OCI-LY7 (cell line): ENCODE measurements around the gene GRID2. TPM values are rescaled to one million over a fixed set of nuclear protein-coding genes. Genes with fewer than 3 reads are reported as not detected.

Experiments
- BruUV-seq: library from RNA; stranded (reverse); fragments of 400-500 nt; replicated peaks from 2 replicates; lab custom pipeline; 2021; lab: Mats Ljungman, UMichigan
- CTCF ChIA-PET: fragments of 300-600 bp; sonication (Branson Sonifier 250); formaldehyde crosslinking; loops from one replicate; lab custom pipeline; 2022; ENCODE audit warnings: antibody characterized with exemption; ENCODE audit not compliant: unreplicated experiment; lab: Charles Lee
- POLR2A ChIA-PET: fragments of 300-600 bp; sonication (Branson Sonifier 250); formaldehyde crosslinking; loops from one replicate; lab custom pipeline; 2022; ENCODE audit warnings: antibody characterized with exemption; lab: Charles Lee
- DNase-seq: peaks from one replicate; pipeline ENCODE4 v3.0.0-alpha.2; 2015; ENCODE audit warnings: low spot score
- H2AFZ ChIP-seq: fragments of 200-600 bp; sonication (generic), shearing (Covaris generic); 2 replicates; pipeline ENCODE4 v1.6.1; 2014; ENCODE audit warnings: mild to moderate bottlenecking, antibody characterized with exemption, low read length, moderate library complexity
- H3K27ac ChIP-seq: fragments of 200-600 bp; sonication (generic); 2 replicates; pipeline ENCODE4 v1.5.1; 2014; ENCODE audit warnings: mixed run types, low read depth, mild to moderate bottlenecking, moderate library complexity, low read length, inconsistent platforms; ENCODE audit not compliant: poor library complexity, severe bottlenecking
- H3K36me3 ChIP-seq: fragments of 200-600 bp; sonication (generic); 2 replicates; pipeline ENCODE4 v1.6.1; 2014; ENCODE audit warnings: mild to moderate bottlenecking, antibody characterized with exemption, low read length, moderate library complexity, mixed read lengths; ENCODE audit not compliant: insufficient read depth
- H3K4me1 ChIP-seq: fragments of 200-600 bp; sonication (generic); 2 replicates; pipeline ENCODE4 v1.5.1; 2014; ENCODE audit warnings: mild to moderate bottlenecking, low read length; ENCODE audit not compliant: insufficient read depth, poor library complexity, severe bottlenecking
- H3K4me2 ChIP-seq: fragments of 200-600 bp; sonication (generic); 2 replicates; pipeline ENCODE4 v1.6.1; 2014; ENCODE audit warnings: mild to moderate bottlenecking, low read length
- H3K4me3 ChIP-seq: fragments of 200-600 bp; sonication (generic); 2 replicates; pipeline ENCODE4 v1.5.1; 2014; ENCODE audit warnings: mild to moderate bottlenecking, low read depth, low read length; ENCODE audit not compliant: poor library complexity, severe bottlenecking
- H3K79me2 ChIP-seq: fragments of 200-600 bp; sonication (generic); 2 replicates; pipeline ENCODE4 v1.6.1; 2016; ENCODE audit warnings: low read depth, mild to moderate bottlenecking, low read length, moderate library complexity, mixed read lengths; ENCODE audit not compliant: insufficient read depth
- H3K9me2 ChIP-seq: fragments of 200-600 bp; sonication (generic); 2 replicates; pipeline ENCODE4 v1.6.1; 2016; ENCODE audit warnings: mild to moderate bottlenecking, low read length, mixed read lengths; ENCODE audit not compliant: insufficient read depth
- H3K9me3 ChIP-seq: fragments of 200-600 bp; sonication (generic); 2 replicates; pipeline ENCODE4 v1.6.1; 2014; ENCODE audit warnings: mild to moderate bottlenecking, mixed run types, low read length, mixed read lengths
- H4K20me1 ChIP-seq: fragments of 200-600 bp; sonication (generic); 2 replicates; pipeline ENCODE4 v1.6.1; 2014; ENCODE audit warnings: mild to moderate bottlenecking, antibody characterized with exemption, low read length, moderate library complexity, mixed read lengths; ENCODE audit not compliant: insufficient read depth
- CTCF ChIP-seq: fragments of 200-600 bp; sonication (generic); conservative IDR thresholded peaks from 2 replicates; pipeline ENCODE4 v1.5.1; 2014; ENCODE audit warnings: mild to moderate bottlenecking, antibody characterized with exemption, low read length, moderate library complexity, mixed read lengths
- EZH2phosphoT487 ChIP-seq: fragments of 200-600 bp; sonication (generic); IDR thresholded peaks from 2 replicates; pipeline ENCODE4 v1.6.1; 2018; ENCODE audit warnings: low read depth, borderline replicate concordance, mild to moderate bottlenecking, mixed run types, antibody characterized with exemption, low read length, moderate library complexity, mixed read lengths
- intact Hi-C: fragments of 100-400 bp; cut with micrococcal nuclease; formaldehyde crosslinking; loops from one replicate; pipeline ENCODE4 v1.10.0; 2022; ENCODE audit not compliant: unreplicated experiment
- total RNA-seq, 2 experiments: library from RNA; depleted of rRNA in 1 of 2; stranded (reverse); fragments of >200 nt in 1 of 2; shearing (Covaris generic) in 1 of 2; gene quantifications; 2 replicates each; pipeline ENCODE4 v1.2.3, GENCODE V29; 2014 to 2022

GRID2 gene
- total RNA-seq, 2 experiments from 2014 or later, result not detected

GRCh38 chr4:93645120-93645519 lies 1341.4 kb downstream of the GRID2 start:
- ChIA-PET POLR2A (no interaction called here), CTCF (no interaction called here)
- no peaks in the 10 kb centered on the region for H3K79me2 ChIP-seq
- intact Hi-C loops, result no loop called here
- BruUV-seq, result no TSS peak
- no peak overlapping the region for H3K27ac ChIP-seq
- H3K9me3 ChIP-seq, result no peaks in the 10 kb centered on the region
- no peaks in the 10 kb centered on the region for H3K36me3 ChIP-seq
- no peaks in the 10 kb centered on the region for H4K20me1 ChIP-seq
- no peaks in the 10 kb centered on the region for H3K9me2 ChIP-seq
- no peak overlapping the region for H2AFZ ChIP-seq
- H3K4me1 ChIP-seq, result no peaks in the 10 kb centered on the region
- TF ChIP-seq CTCF (no peak), EZH2phosphoT487 (no peak)
- DNase-seq, result no peak
- H3K4me3 ChIP-seq, result no peak overlapping the region
- no peak overlapping the region for H3K4me2 ChIP-seq

- H3K4me2 ChIP-seq, result no peak overlapping the region
- H4K20me1 ChIP-seq, result no peaks in the 10 kb centered on the region
- no peaks in the 10 kb centered on the region for H3K9me2 ChIP-seq
- no peaks in the 10 kb centered on the region for H3K9me3 ChIP-seq
- no peaks in the 10 kb centered on the region for H3K4me1 ChIP-seq
- no peak for TF ChIP-seq CTCF
- TF ChIP-seq EZH2phosphoT487, result no peak
- H3K79me2 ChIP-seq, result no peaks in the 10 kb centered on the region
- no peak overlapping the region for H2AFZ ChIP-seq
- ChIA-PET CTCF (no interaction called here), POLR2A (interaction anchor here (0.6 kb wide), 1 partner anchor 14 kb away, joined by 3 read pairs; no protein-coding TSS in a partner anchor)
- no peak overlapping the region for H3K4me3 ChIP-seq
- no peaks in the 10 kb centered on the region for H3K36me3 ChIP-seq
- no peak overlapping the region for H3K27ac ChIP-seq
- no peak for DNase-seq
- intact Hi-C loops, result no loop called here
- no TSS peak for BruUV-seq
These were observed 1342.6 kb downstream of the GRID2 start for GRCh38 chr4:93646233-93646930.

- no peak overlapping the region for H3K4me3 ChIP-seq
- H3K4me2 ChIP-seq, result no peak overlapping the region
- CTCF ChIA-PET, result no interaction called here
- TF ChIP-seq EZH2phosphoT487 (no peak), CTCF (no peak)
- intact Hi-C loops, result no loop called here
- H3K36me3 ChIP-seq, result no peaks in the 10 kb centered on the region
- H3K27ac ChIP-seq, result no peak overlapping the region
- BruUV-seq, result no TSS peak
- H3K9me2 ChIP-seq, result no peaks in the 10 kb centered on the region
- DNase-seq, result no peak
- H3K9me3 ChIP-seq, result no peaks in the 10 kb centered on the region
- H3K79me2 ChIP-seq, result no peaks in the 10 kb centered on the region
- no peaks in the 10 kb centered on the region for H3K4me1 ChIP-seq
- POLR2A ChIA-PET, result interaction anchor here (1.0 kb wide), 1 partner anchor 68 kb away, joined by 3 read pairs; no protein-coding TSS in a partner anchor
- H4K20me1 ChIP-seq, result no peaks in the 10 kb centered on the region
- H2AFZ ChIP-seq, result no peak overlapping the region
These were observed 1344.5 kb downstream of the GRID2 start for GRCh38 chr4:93648258-93648657.
